Thyroid gland (tissue), 4 donors: ENCODE results near the gene KRT81.

ENCODE experiments used
- POLR2A ChIP-seq, 2 donors: fragments of 450-650 bp; IDR thresholded peaks; one replicate each; pipeline ENCODE4 v1.6.1; 2017; ENCODE audit warnings: antibody characterized with exemption in 2 of 2, mild to moderate bottlenecking in 2 of 2, moderate library complexity in 1 of 2
- TF ChIP-seq, protein P1 (sequence below), 6 experiments: fragments of 200-600 bp in 3 of 6; fragments of 450-650 bp in 3 of 6; sonication (generic) in 3 of 6; IDR thresholded peaks; one replicate each; pipeline ENCODE4 v1.5.1; 2016 to 2019; ENCODE audit warnings: antibody characterized with exemption in 6 of 6, mild to moderate bottlenecking in 2 of 6, inconsistent platforms in 1 of 6, moderate library complexity in 1 of 6

DNA sequence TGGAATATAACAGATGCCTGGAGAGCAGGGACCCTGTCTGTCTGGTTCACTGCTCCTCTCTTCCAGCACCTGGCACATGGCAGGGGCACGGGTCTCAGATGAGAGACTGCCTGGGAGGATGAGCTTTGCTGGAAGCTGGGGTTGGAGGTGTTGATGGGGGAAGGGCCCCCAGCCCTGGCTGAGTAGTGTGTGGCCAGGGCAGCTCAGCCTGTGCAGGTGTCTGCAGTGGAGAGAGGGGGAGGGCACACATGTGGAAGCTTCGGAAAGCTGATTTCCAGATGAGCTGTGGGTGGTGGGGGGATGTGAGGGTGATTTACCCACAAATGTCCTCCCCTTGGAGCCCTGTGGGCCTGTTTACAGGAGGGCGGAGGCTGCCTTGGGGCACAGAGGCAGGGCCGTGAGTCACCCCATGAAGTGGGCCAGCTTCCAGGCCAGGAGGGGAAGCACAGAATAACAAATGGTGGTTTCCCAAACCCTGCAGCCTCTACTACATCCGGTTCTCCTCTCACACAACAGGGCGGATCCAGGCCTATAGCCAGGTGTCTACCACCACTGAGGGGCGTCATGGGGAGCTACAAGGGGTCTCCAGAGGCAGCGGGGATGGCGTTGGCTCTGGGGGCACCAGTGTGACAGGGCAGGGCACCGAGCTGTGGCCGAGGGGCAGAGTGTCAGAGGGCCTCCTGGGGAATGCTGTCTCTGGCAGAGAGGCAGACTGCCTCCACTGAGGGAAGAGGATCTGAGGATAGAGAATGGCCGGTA, 47.3 kb downstream of the KRT81 start:
- TF ChIP-seq, protein P1, sequence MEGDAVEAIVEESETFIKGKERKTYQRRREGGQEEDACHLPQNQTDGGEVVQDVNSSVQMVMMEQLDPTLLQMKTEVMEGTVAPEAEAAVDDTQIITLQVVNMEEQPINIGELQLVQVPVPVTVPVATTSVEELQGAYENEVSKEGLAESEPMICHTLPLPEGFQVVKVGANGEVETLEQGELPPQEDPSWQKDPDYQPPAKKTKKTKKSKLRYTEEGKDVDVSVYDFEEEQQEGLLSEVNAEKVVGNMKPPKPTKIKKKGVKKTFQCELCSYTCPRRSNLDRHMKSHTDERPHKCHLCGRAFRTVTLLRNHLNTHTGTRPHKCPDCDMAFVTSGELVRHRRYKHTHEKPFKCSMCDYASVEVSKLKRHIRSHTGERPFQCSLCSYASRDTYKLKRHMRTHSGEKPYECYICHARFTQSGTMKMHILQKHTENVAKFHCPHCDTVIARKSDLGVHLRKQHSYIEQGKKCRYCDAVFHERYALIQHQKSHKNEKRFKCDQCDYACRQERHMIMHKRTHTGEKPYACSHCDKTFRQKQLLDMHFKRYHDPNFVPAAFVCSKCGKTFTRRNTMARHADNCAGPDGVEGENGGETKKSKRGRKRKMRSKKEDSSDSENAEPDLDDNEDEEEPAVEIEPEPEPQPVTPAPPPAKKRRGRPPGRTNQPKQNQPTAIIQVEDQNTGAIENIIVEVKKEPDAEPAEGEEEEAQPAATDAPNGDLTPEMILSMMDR (IDR thresholded peaks at IDR 0.05): no peak
- TF ChIP-seq POLR2A (IDR thresholded peaks at IDR 0.05): peak in 1 of 2 donors; percentile 40
